MM.1S (cell line): ENCODE results near the gene MVB12A.

Source experiments
- CTCF ChIP-seq: fragments of 300-600 bp; sonication (generic); IDR thresholded peaks from 2 replicates; pipeline ENCODE4 v1.5.1; 2016; ENCODE audit warnings: antibody characterized with exemption, low read length, mixed read lengths
- EZH2 ChIP-seq: fragments of 300-600 bp; sonication (generic); optimal IDR thresholded peaks from 2 replicates; pipeline ENCODE3; 2017; ENCODE audit warnings: low read depth, mild to moderate bottlenecking, antibody characterized with exemption, low read length, mixed read lengths
- EZH2phosphoT487 ChIP-seq: fragments of 300-600 bp; sonication (generic); IDR thresholded peaks from 2 replicates; pipeline ENCODE4 v1.6.1; 2018; ENCODE audit warnings: antibody characterized with exemption, low read length

GRCh38 chr19:17405250-17406045, 14.4 kb upstream of the MVB12A start, which contains the start of gene BST2:
- TF ChIP-seq CTCF (no peak), EZH2phosphoT487 (no peak), EZH2 (no peak)
